Lower leg skin (tissue), 4 donors: ENCODE results near the gene PCBP4. TPM values are rescaled to one million over a fixed set of nuclear protein-coding genes. Genes with fewer than 3 reads are reported as not detected.

ENCODE experiments used
- DNase-seq, 2 donors: peaks; one replicate each; pipeline ENCODE4 v3.0.0-alpha.2; 2019; ENCODE audit warnings: low spot score in 2 of 2
- H3K4me3 ChIP-seq: fragments of 200-600 bp; sonication (generic); 2 replicates; pipeline ENCODE4 v1.5.1; 2017; ENCODE audit warnings: mild to moderate bottlenecking, low read depth; ENCODE audit not compliant: poor library complexity, severe bottlenecking
- CTCF ChIP-seq, 3 donors: fragments of 450-650 bp; IDR thresholded peaks; one replicate each; pipeline ENCODE4 v1.5.1; 2016; ENCODE audit warnings: antibody characterized with exemption in 3 of 3, mild to moderate bottlenecking in 3 of 3, moderate library complexity in 2 of 3
- POLR2A ChIP-seq, 2 donors: fragments of 450-650 bp; IDR thresholded peaks; one replicate each; pipeline ENCODE4 v1.6.1; 2016 to 2017; ENCODE audit warnings: antibody characterized with exemption in 2 of 2, mild to moderate bottlenecking in 1 of 2, moderate library complexity in 1 of 2
- WGBS, 2 donors: methylation state at CpG; one replicate each; pipeline ENCODE4 v1.1.5; 2018; 5-methylcytosine and 5-hydroxymethylcytosine counted together
- intact Hi-C: fragments of 100-400 bp; cut with DNase I; formaldehyde crosslinking; loops from one replicate; pipeline ENCODE4 v1.15.0; 2023; ENCODE audit warnings: low total_unique reads
- total RNA-seq, 4 donors: library from RNA; depleted of rRNA; stranded (reverse); fragments of >200 nt; gene quantifications; one replicate each; pipeline ENCODE4 v1.1.0, GENCODE V29; 2016

PCBP4 gene
- total RNA-seq, 4 donors from 2014 or later: 25.5 to 46.7 (median 29.2) TPM

GRCh38 chr3:51961602-51962569, 5.4 kb downstream of the PCBP4 start:
- DNase-seq: no peak
- 63 to 65% methylated on average over 9 of the region's 9 CpGs for WGBS, 2 donors

GRCh38 chr3:51961011-51961410, 6.2 kb downstream of the PCBP4 start:
- DNase-seq: no peak
- no peak overlapping the region for H3K4me3 ChIP-seq
- TF ChIP-seq POLR2A (IDR thresholded peaks at IDR 0.05) (no peak), CTCF (IDR thresholded peaks at IDR 0.05) (no peak)
- WGBS, 2 donors: 89 to 94% methylated on average over 11 to 18 of the region's 18 CpGs
- intact Hi-C loops: no loop called here

More at GRCh38 chr3:51961602-51962569, 5.4 kb downstream of the PCBP4 start:
- intact Hi-C loops: no loop called here
- TF ChIP-seq CTCF (IDR thresholded peaks at IDR 0.05) (no peak), POLR2A (IDR thresholded peaks at IDR 0.05) (no peak)
- H3K4me3 ChIP-seq: no peak overlapping the region

- WGBS, 2 donors: 93 to 95% methylated on average over 10 of the region's 10 CpGs
- no peak for TF ChIP-seq POLR2A (IDR thresholded peaks at IDR 0.05)
- no peak for TF ChIP-seq CTCF (IDR thresholded peaks at IDR 0.05)
- H3K4me3 ChIP-seq: no peak overlapping the region
- DNase-seq: no peak
- intact Hi-C loops: no loop called here
Observed at GRCh38 chr3:51960386-51960785, 6.9 kb downstream of the PCBP4 start.

- TF ChIP-seq POLR2A (IDR thresholded peaks at IDR 0.05) (no peak), CTCF (IDR thresholded peaks at IDR 0.05) (no peak)
- intact Hi-C loops: loop anchor here (5.0 kb wide), 1 partner anchor 1633 kb away; no protein-coding TSS in a partner anchor
- 95 to 98% methylated on average over 7 of the region's 7 CpGs for WGBS, 2 donors
- H3K4me3 ChIP-seq: no peak overlapping the region
- DNase-seq: no peak
Observed at GRCh38 chr3:51959651-51960050, 7.6 kb downstream of the PCBP4 start.

- 91 to 94% methylated on average over 20 of the region's 20 CpGs for WGBS, 2 donors
- intact Hi-C loops: loop anchor here (5.0 kb wide), 1 partner anchor 1633 kb away; no protein-coding TSS in a partner anchor
- no peak for TF ChIP-seq POLR2A (IDR thresholded peaks at IDR 0.05)
- no peak for TF ChIP-seq CTCF (IDR thresholded peaks at IDR 0.05)
Observed at GRCh38 chr3:51958603-51959521, 8.4 kb downstream of the PCBP4 start.

More at GRCh38 chr3:51958603-51959521, 8.4 kb downstream of the PCBP4 start:
- no peak overlapping the region for H3K4me3 ChIP-seq
- no peak for DNase-seq
